GM12878 (cell line): ENCODE results near the gene ZNF132. TPM values are rescaled to one million over a fixed set of nuclear protein-coding genes. Genes with fewer than 3 reads are reported as not detected.

Experiments used
- ATAC-seq: fragments of 200-7000 bp; cut with Tn5 transposase; 3 replicates; pipeline ENCODE4 v1.9.1; 2020; ENCODE audit warnings: mild to moderate bottlenecking, moderate library complexity
- BruUV-seq: library from RNA; stranded (reverse); fragments of 400-500 nt; replicated peaks from 2 replicates; lab custom pipeline; 2021; lab: Mats Ljungman, UMichigan
- CTCF ChIA-PET: fragments of 300-600 bp; sonication (Branson Sonifier 250); formaldehyde crosslinking; extraction: SDS; loops from one replicate; lab custom pipeline; 2021; ENCODE audit warnings: inconsistent platforms; lab: Yijun Ruan, JAX
- POLR2A ChIA-PET: fragments of 350-600 bp; formaldehyde crosslinking; extraction: SDS; loops from one replicate; lab custom pipeline; 2021; ENCODE audit warnings: inconsistent platforms; lab: Charles Lee
- RAD21 ChIA-PET: fragments of 300-600 bp; sonication (Branson Sonifier 250); formaldehyde crosslinking; loops from one replicate; lab custom pipeline; 2023; ENCODE audit warnings: antibody characterized with exemption; ENCODE audit not compliant: unreplicated experiment; lab: Charles Lee
- SMC1A ChIA-PET: fragments of 300-600 bp; sonication (Branson Sonifier 250); formaldehyde crosslinking; loops from one replicate; lab custom pipeline; 2023; ENCODE audit not compliant: unreplicated experiment, uncharacterized antibody; lab: Charles Lee
- DNase-seq: peaks from one replicate; pipeline ENCODE4 v3.0.0-alpha.2; 2011; ENCODE audit warnings: low read depth, low spot score
- FAIRE-seq: peaks from 3 replicates; lab custom pipeline; 2011; peaks lifted over from hg19 to GRCh38; lab: Jason Lieb, UNC
- H2AFZ ChIP-seq: 2 replicates; pipeline ENCODE4 v1.6.0; 2011; ENCODE audit warnings: low read depth, low read length, control low read depth; ENCODE audit not compliant: control insufficient read depth
- H3K27ac ChIP-seq: 2 replicates; pipeline ENCODE4 v1.5.1; 2011; ENCODE audit warnings: control low read depth; ENCODE audit not compliant: control insufficient read depth, insufficient read depth
- H3K27me3 ChIP-seq, 2 experiments: replicated peaks in 1 of 2; 2 replicates each; pipeline versions ENCODE4 v1.6.0 to v1.6.1; 2011; ENCODE audit warnings: low read length in 1 of 2; ENCODE audit not compliant: control insufficient read depth in 2 of 2, insufficient read depth in 2 of 2
- H3K36me3 ChIP-seq, 2 experiments: 2 replicates each; pipeline ENCODE4 v1.5.1; 2011; ENCODE audit warnings: low read length in 1 of 2; ENCODE audit not compliant: control insufficient read depth in 2 of 2, insufficient read depth in 2 of 2
- H3K4me1 ChIP-seq: 2 replicates; pipeline ENCODE4 v1.6.1; 2011; ENCODE audit warnings: mild to moderate bottlenecking, low read length, moderate library complexity, mixed read lengths; ENCODE audit not compliant: control insufficient read depth, insufficient read depth
- H3K4me2 ChIP-seq: 2 replicates; pipeline ENCODE4 v1.6.0; 2011; ENCODE audit warnings: control low read depth; ENCODE audit not compliant: control insufficient read depth, insufficient read depth
- H3K4me3 ChIP-seq: fragments of 200-600 bp; sonication (generic); 2 replicates; pipeline ENCODE4 v1.5.1; 2016
- H3K79me2 ChIP-seq: 2 replicates; pipeline ENCODE4 v1.6.0; 2011; ENCODE audit warnings: low read length; ENCODE audit not compliant: control insufficient read depth, insufficient read depth
- H3K9ac ChIP-seq: 2 replicates; pipeline ENCODE4 v1.8.0; 2011; ENCODE audit warnings: low read length, control low read depth, mixed read lengths; ENCODE audit not compliant: control insufficient read depth, insufficient read depth
- H3K9me3 ChIP-seq: replicated peaks from 3 replicates; pipeline ENCODE4 v1.5.1; 2011; ENCODE audit warnings: mild to moderate bottlenecking, low read length; ENCODE audit not compliant: control insufficient read depth, insufficient read depth
- H4K20me1 ChIP-seq: 2 replicates; pipeline ENCODE4 v1.6.0; 2011; ENCODE audit not compliant: control insufficient read depth, insufficient read depth
- CBFB ChIP-seq: IDR thresholded peaks from 2 replicates; pipeline ENCODE4 v1.6.1; 2016; ENCODE audit warnings: antibody characterized with exemption, low read depth
- CHD2 ChIP-seq: IDR thresholded peaks from 2 replicates; pipeline ENCODE4 v1.6.1; 2011; ENCODE audit warnings: low read depth, low read length, improper control_type of control experiment, borderline replicate concordance
- IRF4 ChIP-seq: IDR thresholded peaks from 2 replicates; pipeline ENCODE4 v1.6.1; 2011; ENCODE audit warnings: low read depth, low read length
- IRF5 ChIP-seq: fragments of 450-650 bp; IDR thresholded peaks from 2 replicates; pipeline ENCODE4 v1.6.1; 2017; ENCODE audit warnings: borderline replicate concordance
- LARP7 ChIP-seq: fragments of 450-650 bp; IDR thresholded peaks from 2 replicates; pipeline ENCODE4 v1.6.1; 2017; ENCODE audit warnings: mild to moderate bottlenecking
- MEF2B ChIP-seq: fragments of 450-650 bp; IDR thresholded peaks from 2 replicates; pipeline ENCODE4 v1.6.1; 2018; ENCODE audit warnings: mild to moderate bottlenecking, moderate library complexity; ENCODE audit not compliant: partially characterized antibody, poor library complexity, severe bottlenecking
- MTA2 ChIP-seq: fragments of 450-650 bp; IDR thresholded peaks from 2 replicates; pipeline ENCODE4 v1.6.1; 2016; ENCODE audit warnings: low read depth, mild to moderate bottlenecking, moderate library complexity
- MYB ChIP-seq: fragments of 150-350 bp; IDR thresholded peaks from 2 replicates; pipeline ENCODE4 v1.6.1; 2014; ENCODE audit warnings: mild to moderate bottlenecking, low read depth, low read length, borderline replicate concordance
- MYC ChIP-seq: IDR thresholded peaks from 2 replicates; pipeline ENCODE4 v1.6.1; 2011; ENCODE audit warnings: mild to moderate bottlenecking, low read length, moderate library complexity, inconsistent platforms; ENCODE audit not compliant: insufficient read depth, insufficient replicate concordance, insufficient read length, severe bottlenecking
- NFIC ChIP-seq: IDR thresholded peaks from 2 replicates; pipeline ENCODE4 v1.6.1; 2012; ENCODE audit warnings: low read depth, mild to moderate bottlenecking, inconsistent platforms, low read length, moderate library complexity
- NR2C1 ChIP-seq: fragments of 450-650 bp; IDR thresholded peaks from 2 replicates; pipeline ENCODE4 v1.6.1; 2017; ENCODE audit warnings: antibody characterized with exemption, mild to moderate bottlenecking, moderate library complexity
- NRF1 ChIP-seq: conservative IDR thresholded peaks from 2 replicates; pipeline ENCODE4 v1.6.1; 2011; ENCODE audit warnings: mild to moderate bottlenecking, low read depth, low read length, improper control_type of control experiment
- PBX3 ChIP-seq: IDR thresholded peaks from 2 replicates; pipeline ENCODE4 v1.6.1; 2011; ENCODE audit warnings: mild to moderate bottlenecking, low read depth, low read length, moderate library complexity; ENCODE audit not compliant: insufficient replicate concordance
- REST ChIP-seq: IDR thresholded peaks from 2 replicates; pipeline ENCODE4 v1.6.1; 2012; ENCODE audit warnings: mild to moderate bottlenecking, low read depth, low read length
- SMAD1 ChIP-seq: fragments of 450-650 bp; IDR thresholded peaks from 2 replicates; pipeline ENCODE4 v1.6.1; 2018; ENCODE audit warnings: mild to moderate bottlenecking, low read depth; ENCODE audit not compliant: partially characterized antibody
- SREBF1 ChIP-seq: IDR thresholded peaks from 2 replicates; pipeline ENCODE4 v1.6.1; 2012; ENCODE audit warnings: mild to moderate bottlenecking, low read length
- TCF12 ChIP-seq: IDR thresholded peaks from 2 replicates; pipeline ENCODE4 v1.6.1; 2011; ENCODE audit warnings: low read depth, mild to moderate bottlenecking, low read length
- TCF7 ChIP-seq: IDR thresholded peaks from 2 replicates; pipeline ENCODE4 v1.6.1; 2014; ENCODE audit warnings: antibody characterized with exemption, borderline replicate concordance
- ZNF207 ChIP-seq: fragments of 450-650 bp; IDR thresholded peaks from 2 replicates; pipeline ENCODE4 v1.6.1; 2014; ENCODE audit warnings: antibody characterized with exemption, mild to moderate bottlenecking, borderline replicate concordance
- WGBS: methylation state at CpG from one replicate; pipeline ENCODE4 v1.1.6; 2016; ENCODE audit warnings: low lambda C conversion rate; ENCODE audit not compliant: insufficient replicate concordance, insufficient coverage; ENCODE audit errors: missing lambda C conversion rate; 5-methylcytosine and 5-hydroxymethylcytosine counted together
- in situ Hi-C: fragments of 300-500 bp; cut with MboI; formaldehyde crosslinking; loops from 9 replicates; pipeline ENCODE4 v1.14.3; 2018; ENCODE audit warnings: mixed read lengths
- intact Hi-C: fragments of 100-400 bp; cut with micrococcal nuclease; formaldehyde crosslinking; loops from one replicate; pipeline ENCODE4 v1.14.2; 2022; ENCODE audit not compliant: unreplicated experiment
- polyA plus RNA-seq, 11 experiments: library from polyadenylated mRNA; depleted of rRNA in 4 of 11; unstranded in 6 of 11; stranded (reverse) in 5 of 11; fragments of >200 nt; fragmentation: Nextera tagmentation in 4 of 11; fragmentation: Illumina TruSeq in 1 of 11; extraction: Ambion mirVana in 4 of 11; extraction: Trizol in 1 of 11; gene quantifications; 1 replicate in 1 of 11; 2 replicates in 10 of 11; pipeline versions ENCODE4 v1.2.1 to v1.2.3, GENCODE V29; 2011 to 2016; ENCODE audit warnings: inconsistent platforms in 2 of 11, missing spikeins in 2 of 11, low read depth in 1 of 11
- total RNA-seq, 4 experiments: library from RNA; depleted of rRNA in 3 of 4; stranded (reverse); fragments of >200 nt in 3 of 4; fragmentation: Illumina TruSeq in 1 of 4; extraction: Trizol in 1 of 4; gene quantifications; 2 replicates each; pipeline versions ENCODE4 v1.2.1 to v1.2.3, GENCODE V29; 2013 to 2021

The ZNF132 gene
- total and polyA plus RNA-seq, 10 of the 15 experiments (the other 5 are each of a cell fraction or from before 2014, with no cell fraction given), result 0.56 to 4.0 (median 2.3) TPM

- in situ Hi-C loops, result no loop called here
- Histone ChIP-seq H3K27me3 (no peaks in the 10 kb centered on the region), H3K9me3 (no peaks in the 10 kb centered on the region; the same call in 2 of the 3 replicates), H3K36me3 (no peaks in the 10 kb centered on the region; a peak in 2 of 4 replicates), H3K79me2 (no peaks in the 10 kb centered on the region; the same call in 1 of the 2 replicates), H3K9ac (no peak overlapping the region), H2AFZ (no peak overlapping the region), H4K20me1 (no peaks in the 10 kb centered on the region), H3K27ac (no peak overlapping the region), H3K4me3 (no peak overlapping the region), H3K4me1 (peaks cover 8% of the 10 kb centered on the region), H3K4me2 (no peak overlapping the region)
- no TSS peak for BruUV-seq
- DNase-seq (no peak), FAIRE-seq (no peak), ATAC-seq (no peak)
- ChIA-PET SMC1A (interaction anchor here (1.2 kb wide), 1 partner anchor 10 kb away, joined by 3 read pairs; no protein-coding TSS in a partner anchor), CTCF (interaction anchor here (1.0 kb wide), 1 partner anchor 12 kb away, joined by 3 read pairs; no protein-coding TSS in a partner anchor), POLR2A (no interaction called here), RAD21 (no interaction called here)
- intact Hi-C loops, result no loop called here
- WGBS, result 35% methylated on average over 2 of the region's 2 CpGs
- TF ChIP-seq PBX3 (no peak), SREBF1 (no peak), IRF5 (no peak), IRF4 (no peak), CHD2 (no peak), MYC (no peak), SMAD1 (no peak), NFIC (no peak), CBFB (no peak), TCF7 (no peak), ZNF207 (no peak), TCF12 (no peak), LARP7 (no peak), NRF1 (no peak), MEF2B (no peak), NR2C1 (no peak), MYB (no peak), MTA2 (no peak), REST (no peak)
Observed at GRCh38 chr19:58483776-58484175, 43.8 kb upstream of the ZNF132 start.
